Measurements from ENCODE around the gene CD86.

GRCh38 chr3:122146466-122146865 is 91.3 kb downstream of the CD86 start:
- no peak for TF ChIP-seq REST (IDR thresholded peaks at IDR 0.05; ENCODE audit: insufficient read depth in 1 of 2, low read depth in 2 of 2, low read length in 2 of 2)
- TF ChIP-seq POLR2AphosphoS5 (IDR thresholded peaks at IDR 0.05; ENCODE audit: low read depth, low read length): no peak
